ENCODE measurements around the gene CFAP65.

The CFAP65 gene

DNA sequence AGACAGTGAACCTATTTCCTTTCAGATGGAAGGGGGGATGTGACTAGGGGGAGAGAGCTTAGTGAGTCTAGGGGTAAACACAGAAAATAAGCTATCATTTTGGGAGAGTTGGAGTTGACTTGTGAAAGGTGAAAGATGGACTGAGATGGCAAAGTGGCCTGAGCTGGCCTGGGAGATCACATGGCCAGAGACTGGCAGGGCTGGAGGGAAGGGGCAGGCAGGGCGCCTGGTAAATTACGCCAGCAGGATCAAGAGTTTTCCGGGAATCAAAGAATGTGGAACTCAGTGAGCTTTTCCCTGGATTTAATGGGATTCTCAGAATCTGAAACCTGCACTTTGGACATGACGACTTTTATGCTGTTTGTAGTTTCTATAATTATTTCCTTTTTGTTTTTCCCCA is 841 bp upstream of the CFAP65 start:
- no peak overlapping the region for H3K4me3 ChIP-seq (ENCODE audit: low read depth, low read length)
- TF ChIP-seq, protein P1, sequence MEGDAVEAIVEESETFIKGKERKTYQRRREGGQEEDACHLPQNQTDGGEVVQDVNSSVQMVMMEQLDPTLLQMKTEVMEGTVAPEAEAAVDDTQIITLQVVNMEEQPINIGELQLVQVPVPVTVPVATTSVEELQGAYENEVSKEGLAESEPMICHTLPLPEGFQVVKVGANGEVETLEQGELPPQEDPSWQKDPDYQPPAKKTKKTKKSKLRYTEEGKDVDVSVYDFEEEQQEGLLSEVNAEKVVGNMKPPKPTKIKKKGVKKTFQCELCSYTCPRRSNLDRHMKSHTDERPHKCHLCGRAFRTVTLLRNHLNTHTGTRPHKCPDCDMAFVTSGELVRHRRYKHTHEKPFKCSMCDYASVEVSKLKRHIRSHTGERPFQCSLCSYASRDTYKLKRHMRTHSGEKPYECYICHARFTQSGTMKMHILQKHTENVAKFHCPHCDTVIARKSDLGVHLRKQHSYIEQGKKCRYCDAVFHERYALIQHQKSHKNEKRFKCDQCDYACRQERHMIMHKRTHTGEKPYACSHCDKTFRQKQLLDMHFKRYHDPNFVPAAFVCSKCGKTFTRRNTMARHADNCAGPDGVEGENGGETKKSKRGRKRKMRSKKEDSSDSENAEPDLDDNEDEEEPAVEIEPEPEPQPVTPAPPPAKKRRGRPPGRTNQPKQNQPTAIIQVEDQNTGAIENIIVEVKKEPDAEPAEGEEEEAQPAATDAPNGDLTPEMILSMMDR (IDR thresholded peaks at IDR 0.05; ENCODE audit: low read depth, low read length), result no peak

DNA sequence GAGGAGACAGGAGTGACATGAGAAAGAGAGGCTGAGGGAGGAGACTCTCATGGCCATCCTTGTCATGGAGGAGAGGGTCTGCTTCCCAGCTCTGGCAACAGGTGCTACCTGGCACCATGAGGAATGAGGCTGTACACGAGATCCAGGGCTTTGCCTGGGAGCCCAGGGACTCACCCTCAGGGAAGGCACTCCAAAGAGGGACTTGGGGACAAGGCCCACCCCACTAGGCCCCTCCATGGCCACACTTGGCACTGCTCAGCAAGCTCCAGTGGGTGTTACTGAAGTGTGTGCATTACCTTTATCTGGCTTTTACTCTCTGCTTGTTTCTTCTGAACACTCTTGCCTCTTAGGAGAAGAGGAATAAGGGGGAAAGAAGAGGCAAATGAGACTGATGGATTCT is 2.7 kb downstream of the CFAP65 start:
- TF ChIP-seq, protein P1 (IDR thresholded peaks at IDR 0.05; ENCODE audit: low read depth, low read length), result no peak
- H3K4me3 ChIP-seq (ENCODE audit: low read depth, low read length), result no peak overlapping the region

DNA sequence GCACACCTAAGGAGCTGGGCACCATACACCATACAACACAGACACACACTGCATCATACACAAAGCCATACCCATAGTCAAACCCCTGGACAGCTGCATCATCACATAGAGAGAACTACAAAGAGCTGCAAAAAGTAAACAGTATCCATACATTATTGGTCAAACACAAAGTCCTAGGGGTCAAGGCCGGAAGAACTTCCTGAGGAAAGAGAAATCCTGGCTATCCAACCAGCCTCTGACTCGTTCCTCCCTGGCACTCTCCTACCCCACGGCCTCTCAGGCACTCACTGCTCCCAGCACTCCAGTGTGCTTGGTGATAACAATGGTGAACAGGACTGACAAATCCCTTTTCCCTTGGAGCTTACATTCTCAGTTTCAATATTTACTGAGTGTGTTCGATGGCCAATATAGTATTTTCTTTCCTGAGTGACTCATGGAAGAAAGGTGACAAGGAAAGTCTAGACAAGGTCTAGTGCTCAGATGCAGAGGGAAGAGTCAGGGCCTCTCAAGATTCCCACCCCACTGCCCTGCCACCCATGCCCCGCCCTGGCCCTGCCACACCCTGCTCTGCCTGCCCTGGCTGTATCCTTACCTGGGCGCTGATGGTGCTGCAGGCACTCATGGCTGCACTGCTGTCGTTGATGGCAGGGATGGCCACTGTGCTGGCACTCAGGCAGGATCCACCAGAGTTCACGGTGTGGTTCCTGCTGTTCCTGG is 3.4 kb downstream of the CFAP65 start:
- TF ChIP-seq, protein P1 (IDR thresholded peaks at IDR 0.05; ENCODE audit: low read depth, low read length), result no peak
- H3K4me3 ChIP-seq (ENCODE audit: low read depth, low read length), result no peak overlapping the region

DNA sequence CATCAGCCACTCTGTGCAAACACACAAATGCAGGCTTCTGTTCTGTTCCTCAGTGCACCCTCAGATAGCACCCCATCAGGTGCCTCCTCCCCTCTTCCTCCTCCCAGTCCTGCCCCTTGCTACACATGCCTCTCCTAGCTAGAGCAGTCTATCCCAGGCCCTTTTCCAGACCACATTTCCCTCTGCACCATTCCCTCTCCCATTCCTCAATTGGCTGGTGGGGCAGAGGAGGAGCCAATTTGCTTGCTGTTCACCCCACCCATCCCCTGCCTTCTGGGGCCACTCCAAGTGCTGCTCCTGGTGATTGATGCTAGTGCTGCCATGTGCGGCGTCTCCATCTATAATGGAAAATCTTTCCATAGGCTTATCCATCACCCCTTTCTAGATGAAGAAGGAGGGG is 5.4 kb downstream of the CFAP65 start:
- TF ChIP-seq, protein P1 (IDR thresholded peaks at IDR 0.05; ENCODE audit: low read depth, low read length), result no peak
- H3K4me3 ChIP-seq (ENCODE audit: low read depth, low read length), result no peak overlapping the region

DNA sequence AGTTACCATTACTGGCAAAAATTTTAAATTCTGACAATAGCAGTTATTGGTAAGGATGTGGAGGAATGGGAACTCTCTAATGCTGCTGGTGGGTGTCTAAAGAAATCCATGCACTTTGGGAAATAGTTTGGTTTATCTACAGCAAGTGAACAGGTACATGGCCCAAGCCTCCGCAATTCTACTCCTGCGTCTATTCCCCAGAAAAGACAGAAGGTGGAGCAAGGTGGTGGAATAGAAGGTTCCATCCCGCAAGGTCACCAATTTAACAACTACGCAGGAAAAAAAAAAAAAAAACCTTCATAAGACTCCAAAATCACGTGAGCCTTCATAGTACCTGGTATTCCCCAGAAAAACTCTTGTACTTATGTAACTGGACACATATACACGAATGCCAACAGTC is 6.5 kb downstream of the CFAP65 start:
- TF ChIP-seq, protein P1 (IDR thresholded peaks at IDR 0.05; ENCODE audit: low read depth, low read length), result no peak

DNA sequence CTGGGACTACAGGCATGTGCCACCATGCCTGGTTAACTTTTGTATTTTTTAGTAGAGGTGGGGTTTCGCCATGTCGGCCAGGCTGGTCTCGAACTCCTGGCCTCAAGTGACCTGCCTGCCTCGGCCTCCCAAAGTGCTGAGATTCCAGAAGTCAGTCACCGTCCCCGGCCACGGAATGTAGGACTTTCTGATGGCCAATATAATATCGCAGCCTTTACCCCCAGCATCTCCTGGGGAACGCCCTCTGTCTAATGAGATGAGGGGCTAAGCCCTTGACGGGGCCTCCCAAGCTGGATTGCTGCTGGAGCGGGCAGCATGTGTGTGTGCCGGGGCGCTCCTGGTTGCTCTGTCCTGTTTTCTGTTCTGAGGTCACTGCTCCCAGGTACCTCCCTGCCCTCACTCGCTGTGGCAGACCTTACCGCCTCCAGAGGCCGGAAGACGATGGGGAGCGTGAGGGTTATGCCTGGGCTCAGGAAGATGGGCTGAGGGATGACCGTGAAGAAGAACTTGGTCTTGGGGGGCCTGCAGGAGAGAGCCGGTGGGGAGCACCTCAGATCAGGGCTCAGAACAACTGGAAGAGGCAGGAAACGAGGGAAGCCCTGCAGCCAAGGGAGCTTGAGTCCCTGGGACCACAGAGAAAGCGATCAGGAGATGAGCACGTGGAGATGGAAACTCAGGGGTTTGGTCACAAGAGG is 9.1 kb downstream of the CFAP65 start:
- TF ChIP-seq, protein P1 (IDR thresholded peaks at IDR 0.05; ENCODE audit: low read depth, low read length), result no peak
- no peak overlapping the region for H3K4me3 ChIP-seq (ENCODE audit: low read depth, low read length)

More for the DNA sequence above, 6.5 kb downstream of the CFAP65 start:
- no peak overlapping the region for H3K4me3 ChIP-seq (ENCODE audit: low read depth, low read length)

All from WI38 (cell line).